Measurements from ENCODE around the gene FREM2. TPM values are rescaled to one million over a fixed set of nuclear protein-coding genes. Genes with fewer than 3 reads are reported as not detected.

Gene FREM2
- total RNA-seq, 1 experiment from 2014 or later = 0.05 TPM

DNA sequence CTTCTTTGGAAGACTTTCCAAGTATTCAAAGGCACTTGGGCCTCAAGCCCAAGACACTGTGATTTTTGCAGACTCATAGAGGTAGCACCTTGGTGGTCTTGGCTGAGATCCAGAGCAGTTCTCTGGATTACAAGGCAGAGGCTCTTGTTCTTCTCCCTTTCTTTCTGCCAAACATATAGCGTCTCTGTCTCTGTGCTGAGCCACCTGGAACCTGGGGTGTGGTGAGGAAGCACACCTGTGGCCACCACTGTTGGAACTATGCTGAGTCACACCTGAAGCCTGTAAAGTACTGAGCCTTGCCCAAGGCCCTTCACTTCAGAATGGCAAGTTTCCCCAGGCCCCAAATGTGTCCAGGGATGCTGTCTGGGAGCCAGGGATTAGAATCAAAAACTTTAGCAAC lies 127.5 kb downstream of the FREM2 start:
- H3K9me2 ChIP-seq (ENCODE audit: insufficient read depth) = no peaks in the 10 kb centered on the region
- ChIA-PET CTCF (no interaction called here), POLR2A (no interaction called here), RAD21 (ENCODE audit: low non-redundant PET in 1 of 2, low total read pairs in 2 of 2, uncharacterized antibody in 2 of 2, unreplicated experiment in 2 of 2) (no interaction called here)
- no peak for DNase-seq (ENCODE audit: low read depth, low spot score)
- H3K9ac ChIP-seq (ENCODE audit: low read length) = no peak overlapping the region
- H3K9me3 ChIP-seq (ENCODE audit: control insufficient read depth in 1 of 2, insufficient read depth in 1 of 2, low read depth in 1 of 2, low read length in 2 of 2) = peaks cover 0 to 9% of the 10 kb centered on the region in 2 experiments; a peak in 3 of 4 replicates
- no peak overlapping the region for H3K4me3 ChIP-seq (replicated peaks in 1 of 2; ENCODE audit: low read depth in 1 of 2, low read length in 2 of 2)
- no peak overlapping the region for H3K4me2 ChIP-seq (ENCODE audit: low read length)
- no peak for ATAC-seq
- H2AFZ ChIP-seq (ENCODE audit: low read depth, low read length, poor library complexity, severe bottlenecking) = no peak overlapping the region
- BruUV-seq (replicated peaks) = no TSS peak
- H4K20me1 ChIP-seq (ENCODE audit: insufficient read depth) = no peaks in the 10 kb centered on the region
- no peaks in the 10 kb centered on the region for H3K27me3 ChIP-seq (ENCODE audit: insufficient read depth, low read length)
- no peaks in the 10 kb centered on the region for H3K4me1 ChIP-seq (ENCODE audit: control insufficient read depth in 1 of 2, insufficient read depth in 2 of 2, low read length in 2 of 2)
- H3K27ac ChIP-seq (ENCODE audit: low read depth, low read length) = no peak overlapping the region
- H3K79me2 ChIP-seq (ENCODE audit: insufficient read depth, low read length) = no peaks in the 10 kb centered on the region
- TF ChIP-seq SP1 (IDR thresholded peaks at IDR 0.05; ENCODE audit: low read depth) (no peak), RAD21 (IDR thresholded peaks at IDR 0.05; ENCODE audit: low read depth) (no peak), ZFX (IDR thresholded peaks at IDR 0.05) (no peak), EZH2 (IDR thresholded peaks at IDR 0.05) (no peak), POLR2AphosphoS5 (IDR thresholded peaks at IDR 0.05; ENCODE audit: low read depth, low read length) (no peak), POLR2A (IDR thresholded peaks at IDR 0.05; ENCODE audit: borderline replicate concordance, extremely low read depth, insufficient read depth, insufficient read length) (no peak), JUND (IDR thresholded peaks at IDR 0.05) (no peak), CEBPB (IDR thresholded peaks at IDR 0.05; ENCODE audit: low read depth) (no peak), FOSL1 (IDR thresholded peaks at IDR 0.05; ENCODE audit: low read depth) (no peak), SIN3A (IDR thresholded peaks at IDR 0.05; ENCODE audit: low read depth) (no peak), ZNF274 (IDR thresholded peaks at IDR 0.05; ENCODE audit: low read depth, low read length) (no peak)
- TF ChIP-seq, protein P1, sequence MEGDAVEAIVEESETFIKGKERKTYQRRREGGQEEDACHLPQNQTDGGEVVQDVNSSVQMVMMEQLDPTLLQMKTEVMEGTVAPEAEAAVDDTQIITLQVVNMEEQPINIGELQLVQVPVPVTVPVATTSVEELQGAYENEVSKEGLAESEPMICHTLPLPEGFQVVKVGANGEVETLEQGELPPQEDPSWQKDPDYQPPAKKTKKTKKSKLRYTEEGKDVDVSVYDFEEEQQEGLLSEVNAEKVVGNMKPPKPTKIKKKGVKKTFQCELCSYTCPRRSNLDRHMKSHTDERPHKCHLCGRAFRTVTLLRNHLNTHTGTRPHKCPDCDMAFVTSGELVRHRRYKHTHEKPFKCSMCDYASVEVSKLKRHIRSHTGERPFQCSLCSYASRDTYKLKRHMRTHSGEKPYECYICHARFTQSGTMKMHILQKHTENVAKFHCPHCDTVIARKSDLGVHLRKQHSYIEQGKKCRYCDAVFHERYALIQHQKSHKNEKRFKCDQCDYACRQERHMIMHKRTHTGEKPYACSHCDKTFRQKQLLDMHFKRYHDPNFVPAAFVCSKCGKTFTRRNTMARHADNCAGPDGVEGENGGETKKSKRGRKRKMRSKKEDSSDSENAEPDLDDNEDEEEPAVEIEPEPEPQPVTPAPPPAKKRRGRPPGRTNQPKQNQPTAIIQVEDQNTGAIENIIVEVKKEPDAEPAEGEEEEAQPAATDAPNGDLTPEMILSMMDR (IDR thresholded peaks at IDR 0.05 in 2 of 3, conservative IDR thresholded peaks at IDR 0.05 in 1 of 3; ENCODE audit: borderline replicate concordance in 1 of 3, insufficient read depth in 1 of 3, low read depth in 2 of 3, low read length in 2 of 3) = no peak
- TF ChIP-seq, protein P2, sequence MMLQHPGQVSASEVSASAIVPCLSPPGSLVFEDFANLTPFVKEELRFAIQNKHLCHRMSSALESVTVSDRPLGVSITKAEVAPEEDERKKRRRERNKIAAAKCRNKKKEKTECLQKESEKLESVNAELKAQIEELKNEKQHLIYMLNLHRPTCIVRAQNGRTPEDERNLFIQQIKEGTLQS (IDR thresholded peaks at IDR 0.05) = no peak
- TF ChIP-seq, protein P3, sequence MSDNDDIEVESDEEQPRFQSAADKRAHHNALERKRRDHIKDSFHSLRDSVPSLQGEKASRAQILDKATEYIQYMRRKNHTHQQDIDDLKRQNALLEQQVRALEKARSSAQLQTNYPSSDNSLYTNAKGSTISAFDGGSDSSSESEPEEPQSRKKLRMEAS (IDR thresholded peaks at IDR 0.05) = no peak
- intact Hi-C loops (cut with micrococcal nuclease) = no loop called here
- H3K36me3 ChIP-seq (ENCODE audit: control insufficient read depth in 1 of 2, insufficient read depth in 2 of 2, low read length in 2 of 2) = no peaks in the 10 kb centered on the region

Measured in HCT116 (cell line).